Measurements from ENCODE around the gene ELK4. TPM values are rescaled to one million over a fixed set of nuclear protein-coding genes. Genes with fewer than 3 reads are reported as not detected.

Gene ELK4, protein sequence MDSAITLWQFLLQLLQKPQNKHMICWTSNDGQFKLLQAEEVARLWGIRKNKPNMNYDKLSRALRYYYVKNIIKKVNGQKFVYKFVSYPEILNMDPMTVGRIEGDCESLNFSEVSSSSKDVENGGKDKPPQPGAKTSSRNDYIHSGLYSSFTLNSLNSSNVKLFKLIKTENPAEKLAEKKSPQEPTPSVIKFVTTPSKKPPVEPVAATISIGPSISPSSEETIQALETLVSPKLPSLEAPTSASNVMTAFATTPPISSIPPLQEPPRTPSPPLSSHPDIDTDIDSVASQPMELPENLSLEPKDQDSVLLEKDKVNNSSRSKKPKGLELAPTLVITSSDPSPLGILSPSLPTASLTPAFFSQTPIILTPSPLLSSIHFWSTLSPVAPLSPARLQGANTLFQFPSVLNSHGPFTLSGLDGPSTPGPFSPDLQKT
- polyA plus RNA-seq (2011; rRNA removed) (11.9 and 12.7 TPM in 2 replicates), polyA plus RNA-seq (2017; fragmentation: RNase III; extraction: RNeasy Plus Mini Kit Qiagen cat#74134 plus additional on column Dnase treatment) (5.8 to 6.4 TPM (median 5.9 TPM) in 3 replicates), polyA minus RNA-seq (2011; rRNA and poly(A)+ RNA removed) (15.0 and 18.5 TPM in 2 replicates)
- polyA plus RNA-seq (2012; cell fraction: cytosol; rRNA removed), result 1.8 and 2.4 TPM in 2 replicates
- polyA plus RNA-seq (2012; cell fraction: nucleus; rRNA removed), result 1.3 and 2.5 TPM in 2 replicates

DNA sequence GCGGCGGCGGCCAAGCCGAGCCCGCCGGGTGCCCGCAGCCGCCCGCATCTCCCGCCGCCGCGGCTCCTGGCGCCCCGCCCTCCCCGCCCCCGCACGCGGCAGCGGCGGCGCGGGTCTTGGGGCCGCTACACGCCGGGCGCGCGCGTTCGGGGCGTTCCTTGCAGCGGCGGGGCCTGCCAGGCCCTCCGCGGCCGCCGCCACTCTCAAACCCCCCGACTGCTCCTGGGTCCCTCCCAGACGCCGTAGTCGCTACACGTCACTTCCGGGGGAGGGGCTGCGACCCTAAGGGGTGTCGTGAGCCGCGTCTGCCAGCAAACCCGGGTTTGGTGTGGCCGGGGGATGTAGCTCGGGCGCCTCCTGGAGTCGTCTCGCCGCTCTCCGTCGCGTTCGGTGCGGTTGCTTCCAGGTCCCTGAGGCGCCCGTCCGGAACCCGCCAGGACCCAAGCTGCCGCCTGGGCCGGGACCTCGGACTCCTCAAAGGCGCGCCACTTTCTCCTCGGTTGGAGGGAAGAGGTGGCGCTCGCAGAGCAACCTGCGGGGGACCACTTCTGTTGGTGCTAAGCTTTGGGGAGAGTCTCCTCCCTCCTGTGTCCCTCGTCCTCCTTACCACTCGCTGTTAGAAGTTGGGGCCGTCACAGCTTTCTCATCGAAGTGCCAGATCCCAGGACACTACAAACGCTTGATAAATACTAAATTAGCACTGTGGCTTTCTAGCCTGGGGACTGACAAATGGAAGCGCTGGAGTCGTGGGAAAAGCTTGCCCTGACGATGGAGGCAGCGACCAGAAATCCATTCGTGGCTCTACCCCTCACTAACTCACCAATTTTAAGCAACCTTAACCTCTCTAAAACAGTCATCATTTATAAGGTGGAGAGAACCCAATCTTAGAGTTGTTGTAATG is at the start of gene ELK4:
TSS of gene ELK4 (minus strand) at position 244 of the 901 bp plus-strand sequence. CDS start 8,129 bp downstream, outside the sequence.
- Histone ChIP-seq H3K27ac (peak within 1 kb of the TSS; percentile 99), H3K4me3 (peak within 1 kb of the TSS; percentile 91), H3K9me3 (no peaks in the 10 kb centered on the region), H3K4me1 (peaks cover 15% of the 10 kb centered on the region; the same call in 2 of the 3 replicates), H3K4me2 (peak within 1 kb of the TSS; percentile 90)
- CTCF ChIA-PET, result interaction anchor here (0.7 to 20.8 kb wide), 26 partner anchors 9 to 278 kb away, joined by 3 to 227 read pairs (median 4); no protein-coding TSS in a partner anchor
- POLR2A ChIA-PET, result interaction anchor here (0.5 to 2.1 kb wide), 14 partner anchors 10 to 154 kb away, joined by 3 to 26 read pairs (median 4); no protein-coding TSS in a partner anchor
- DNase-seq (ENCODE audit: low read depth in 1 of 2, low spot score in 1 of 2), result peak; percentile 94 to 98
- FAIRE-seq, result no peak
- TF ChIP-seq, protein P1, sequence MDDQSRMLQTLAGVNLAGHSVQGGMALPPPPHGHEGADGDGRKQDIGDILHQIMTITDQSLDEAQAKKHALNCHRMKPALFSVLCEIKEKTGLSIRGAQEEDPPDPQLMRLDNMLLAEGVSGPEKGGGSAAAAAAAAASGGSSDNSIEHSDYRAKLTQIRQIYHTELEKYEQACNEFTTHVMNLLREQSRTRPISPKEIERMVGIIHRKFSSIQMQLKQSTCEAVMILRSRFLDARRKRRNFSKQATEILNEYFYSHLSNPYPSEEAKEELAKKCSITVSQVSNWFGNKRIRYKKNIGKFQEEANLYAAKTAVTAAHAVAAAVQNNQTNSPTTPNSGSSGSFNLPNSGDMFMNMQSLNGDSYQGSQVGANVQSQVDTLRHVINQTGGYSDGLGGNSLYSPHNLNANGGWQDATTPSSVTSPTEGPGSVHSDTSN (IDR thresholded peaks at IDR 0.05), result peak; percentile 17; the same call in 1 of the 2 replicates
- TF ChIP-seq CHD4 (IDR thresholded peaks at IDR 0.05; ENCODE audit: borderline replicate concordance), result no peak
- peak; percentile 70; the same call in 1 of the 2 replicates for TF ChIP-seq TFCP2L1 (CRISPR knock-in tag; IDR thresholded peaks at IDR 0.05)
- TF ChIP-seq RARB (CRISPR knock-in tag; IDR thresholded peaks at IDR 0.05), result no peak
- TF ChIP-seq, protein P2, sequence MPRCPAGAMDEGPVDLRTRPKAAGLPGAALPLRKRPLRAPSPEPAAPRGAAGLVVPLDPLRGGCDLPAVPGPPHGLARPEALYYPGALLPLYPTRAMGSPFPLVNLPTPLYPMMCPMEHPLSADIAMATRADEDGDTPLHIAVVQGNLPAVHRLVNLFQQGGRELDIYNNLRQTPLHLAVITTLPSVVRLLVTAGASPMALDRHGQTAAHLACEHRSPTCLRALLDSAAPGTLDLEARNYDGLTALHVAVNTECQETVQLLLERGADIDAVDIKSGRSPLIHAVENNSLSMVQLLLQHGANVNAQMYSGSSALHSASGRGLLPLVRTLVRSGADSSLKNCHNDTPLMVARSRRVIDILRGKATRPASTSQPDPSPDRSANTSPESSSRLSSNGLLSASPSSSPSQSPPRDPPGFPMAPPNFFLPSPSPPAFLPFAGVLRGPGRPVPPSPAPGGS (IDR thresholded peaks at IDR 0.05), result peak; percentile 83; the same call in 2 of the 3 replicates
- no peak for TF ChIP-seq CHD2 (IDR thresholded peaks at IDR 0.05; ENCODE audit: low read length, partially characterized antibody)
- TF ChIP-seq, protein P3, sequence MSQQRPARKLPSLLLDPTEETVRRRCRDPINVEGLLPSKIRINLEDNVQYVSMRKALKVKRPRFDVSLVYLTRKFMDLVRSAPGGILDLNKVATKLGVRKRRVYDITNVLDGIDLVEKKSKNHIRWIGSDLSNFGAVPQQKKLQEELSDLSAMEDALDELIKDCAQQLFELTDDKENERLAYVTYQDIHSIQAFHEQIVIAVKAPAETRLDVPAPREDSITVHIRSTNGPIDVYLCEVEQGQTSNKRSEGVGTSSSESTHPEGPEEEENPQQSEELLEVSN (IDR thresholded peaks at IDR 0.05; ENCODE audit: borderline replicate concordance, low read depth), result peak; percentile 54; the same call in 1 of the 2 replicates
- peak; percentile 84; the same call in 1 of the 2 replicates for TF ChIP-seq MAZ (IDR thresholded peaks at IDR 0.05; ENCODE audit: borderline replicate concordance, low read depth, low read length)
- peak; percentile 94 for TF ChIP-seq POLR2A (IDR thresholded peaks at IDR 0.05; ENCODE audit: low read length)
- TF ChIP-seq SREBF2 (IDR thresholded peaks at IDR 0.05), result no peak
- peak; percentile 50; the same call in 1 of the 2 replicates for TF ChIP-seq KDM5A (IDR thresholded peaks at IDR 0.05)
- no peak; the same call in 1 of the 2 replicates for TF ChIP-seq GATA3 (IDR thresholded peaks at IDR 0.05; ENCODE audit: borderline replicate concordance)
- TF ChIP-seq, protein P4, sequence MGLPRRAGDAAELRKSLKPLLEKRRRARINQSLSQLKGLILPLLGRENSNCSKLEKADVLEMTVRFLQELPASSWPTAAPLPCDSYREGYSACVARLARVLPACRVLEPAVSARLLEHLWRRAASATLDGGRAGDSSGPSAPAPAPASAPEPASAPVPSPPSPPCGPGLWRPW (IDR thresholded peaks at IDR 0.05), result no peak
- no peak for TF ChIP-seq MAFK (IDR thresholded peaks at IDR 0.05; ENCODE audit: partially characterized antibody)
- TF ChIP-seq RFX5 (IDR thresholded peaks at IDR 0.05), result 0 out of 2 replicates have a peak, but pooled peaks have one; percentile 14
- TF ChIP-seq JUN (IDR thresholded peaks at IDR 0.05), result peak; percentile 80 to 94; a peak in 4 of 5 replicates
- no peak for TF ChIP-seq ZFP36 (IDR thresholded peaks at IDR 0.05; ENCODE audit: borderline replicate concordance, partially characterized antibody)
- no peak for TF ChIP-seq EHMT2 (IDR thresholded peaks at IDR 0.05; ENCODE audit: low read depth)
- TF ChIP-seq MYC (IDR thresholded peaks at IDR 0.05; ENCODE audit: borderline replicate concordance, low read length), result 0 out of 2 replicates have a peak, but pooled peaks have one; percentile 24
- TF ChIP-seq POLR2AphosphoS2 (conservative IDR thresholded peaks at IDR 0.05; ENCODE audit: low read length), result no peak
- TF ChIP-seq, protein P5, sequence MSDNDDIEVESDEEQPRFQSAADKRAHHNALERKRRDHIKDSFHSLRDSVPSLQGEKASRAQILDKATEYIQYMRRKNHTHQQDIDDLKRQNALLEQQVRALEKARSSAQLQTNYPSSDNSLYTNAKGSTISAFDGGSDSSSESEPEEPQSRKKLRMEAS (IDR thresholded peaks at IDR 0.05), result peak; percentile 83
- TF ChIP-seq, protein P6, sequence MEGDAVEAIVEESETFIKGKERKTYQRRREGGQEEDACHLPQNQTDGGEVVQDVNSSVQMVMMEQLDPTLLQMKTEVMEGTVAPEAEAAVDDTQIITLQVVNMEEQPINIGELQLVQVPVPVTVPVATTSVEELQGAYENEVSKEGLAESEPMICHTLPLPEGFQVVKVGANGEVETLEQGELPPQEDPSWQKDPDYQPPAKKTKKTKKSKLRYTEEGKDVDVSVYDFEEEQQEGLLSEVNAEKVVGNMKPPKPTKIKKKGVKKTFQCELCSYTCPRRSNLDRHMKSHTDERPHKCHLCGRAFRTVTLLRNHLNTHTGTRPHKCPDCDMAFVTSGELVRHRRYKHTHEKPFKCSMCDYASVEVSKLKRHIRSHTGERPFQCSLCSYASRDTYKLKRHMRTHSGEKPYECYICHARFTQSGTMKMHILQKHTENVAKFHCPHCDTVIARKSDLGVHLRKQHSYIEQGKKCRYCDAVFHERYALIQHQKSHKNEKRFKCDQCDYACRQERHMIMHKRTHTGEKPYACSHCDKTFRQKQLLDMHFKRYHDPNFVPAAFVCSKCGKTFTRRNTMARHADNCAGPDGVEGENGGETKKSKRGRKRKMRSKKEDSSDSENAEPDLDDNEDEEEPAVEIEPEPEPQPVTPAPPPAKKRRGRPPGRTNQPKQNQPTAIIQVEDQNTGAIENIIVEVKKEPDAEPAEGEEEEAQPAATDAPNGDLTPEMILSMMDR (IDR thresholded peaks at IDR 0.05), result peak; percentile 57
- TF ChIP-seq RNF2 (IDR thresholded peaks at IDR 0.05; ENCODE audit: borderline replicate concordance, low read depth), result no peak
- no peak for TF ChIP-seq CBX8 (IDR thresholded peaks at IDR 0.05)
- peak; percentile 40; the same call in 1 of the 2 replicates for TF ChIP-seq PHF8 (IDR thresholded peaks at IDR 0.05; ENCODE audit: borderline replicate concordance, low read depth)
- TF ChIP-seq CBX2 (IDR thresholded peaks at IDR 0.05; ENCODE audit: borderline replicate concordance, low read depth), result no peak
- no peak for TF ChIP-seq JUNB (IDR thresholded peaks at IDR 0.05)
- no peak for TF ChIP-seq FOXS1 (CRISPR knock-in tag; IDR thresholded peaks at IDR 0.05)
- peak; percentile 73 for TF ChIP-seq SMC3 (IDR thresholded peaks at IDR 0.05)
- peak; percentile 76 to 79 for TF ChIP-seq RAD21 (conservative IDR thresholded peaks at IDR 0.05 in 1 of 2, IDR thresholded peaks at IDR 0.05 in 1 of 2)
- ATAC-seq, result peak; percentile 91 to 94
- 4% methylated on average over 17 of the region's 83 CpGs for WGBS (ENCODE audit: missing lambda C conversion rate)
